H1 (cell line): ENCODE measurements around the gene BCAP31. TPM values are rescaled to one million over a fixed set of nuclear protein-coding genes. Genes with fewer than 3 reads are reported as not detected.

ENCODE experiments used
- CTCF ChIA-PET: fragments of 300-600 bp; sonication (Branson Sonifier 250); formaldehyde crosslinking; loops from one replicate; lab custom pipeline; 2021; ENCODE audit not compliant: partially characterized antibody; lab: Charles Lee
- POLR2A ChIA-PET: fragments of 300-600 bp; sonication (Branson Sonifier 250); formaldehyde crosslinking; loops from one replicate; lab custom pipeline; 2021; ENCODE audit warnings: inconsistent platforms; ENCODE audit not compliant: partially characterized antibody; lab: Charles Lee
- DNase-seq, 2 experiments: peaks; one replicate each; pipeline versions ENCODE4 v3.0.0 to v3.0.0-alpha.2; 2010 to 2022; ENCODE audit warnings: low spot score in 2 of 2, low read depth in 1 of 2, mixed read lengths in 1 of 2
- FAIRE-seq: peaks from 2 replicates; lab custom pipeline; 2011; peaks lifted over from hg19 to GRCh38; lab: Jason Lieb, UNC
- H2AFZ ChIP-seq: 2 replicates; pipeline ENCODE4 v1.8.1; 2012; ENCODE audit warnings: low read length, inconsistent platforms
- H2AK5ac ChIP-seq: 2 replicates; pipeline ENCODE4 v1.6.1; 2013; ENCODE audit warnings: low read depth, low read length
- H2BK120ac ChIP-seq: replicated peaks from 2 replicates; pipeline ENCODE3; 2013; ENCODE audit warnings: low read depth, low read length, inconsistent platforms
- H2BK12ac ChIP-seq: 2 replicates; pipeline ENCODE4 v1.6.1; 2013; ENCODE audit warnings: low read depth, low read length
- H2BK15ac ChIP-seq: 2 replicates; pipeline ENCODE4 v1.6.1; 2013; ENCODE audit warnings: low read length
- H2BK20ac ChIP-seq: 2 replicates; pipeline ENCODE4 v1.6.1; 2013; ENCODE audit warnings: low read length
- H2BK5ac ChIP-seq: 2 replicates; pipeline ENCODE4 v1.6.1; 2013; ENCODE audit warnings: low read depth, low read length
- H3K14ac ChIP-seq: 2 replicates; pipeline ENCODE4 v1.6.1; 2013; ENCODE audit warnings: inconsistent platforms; ENCODE audit not compliant: insufficient read length
- H3K18ac ChIP-seq: 2 replicates; pipeline ENCODE4 v1.6.1; 2013; ENCODE audit warnings: low read length; ENCODE audit errors: extremely low read depth
- H3K23ac ChIP-seq: 2 replicates; pipeline ENCODE4 v1.6.1; 2013; ENCODE audit warnings: inconsistent platforms; ENCODE audit not compliant: insufficient read length
- H3K23me2 ChIP-seq: 2 replicates; pipeline ENCODE4 v1.6.1; 2013; ENCODE audit warnings: low read depth, low read length
- H3K27ac ChIP-seq: 2 replicates; pipeline ENCODE4 v1.6.1; 2011; ENCODE audit warnings: low read depth, low read length, inconsistent platforms
- H3K27me3 ChIP-seq, 4 experiments: replicated peaks in 1 of 4; 1 replicate in 1 of 4; 2 replicates in 3 of 4; pipeline versions ENCODE4 v1.6.1 to v1.8.1; 2011 to 2013; ENCODE audit warnings: low read length in 3 of 4, mild to moderate bottlenecking in 3 of 4, inconsistent platforms in 2 of 4, mixed read lengths in 2 of 4, moderate library complexity in 1 of 4; ENCODE audit not compliant: control insufficient read depth in 3 of 4, insufficient read depth in 3 of 4; ENCODE audit errors: extremely low read depth in 1 of 4
- H3K36me3 ChIP-seq, 4 experiments: 2 replicates each; pipeline versions ENCODE4 v1.6.1 to v1.8.1; 2011 to 2013; ENCODE audit warnings: mild to moderate bottlenecking in 4 of 4, low read length in 3 of 4, moderate library complexity in 2 of 4, control low read depth in 1 of 4, inconsistent platforms in 1 of 4; ENCODE audit not compliant: insufficient read depth in 4 of 4, control insufficient read depth in 2 of 4
- H3K4ac ChIP-seq: replicated peaks from 2 replicates; pipeline ENCODE3; 2013; ENCODE audit warnings: low read length, low read depth, mixed read lengths, inconsistent platforms; ENCODE audit not compliant: insufficient read length
- H3K4me1 ChIP-seq, 4 experiments: replicated peaks in 1 of 4; 1 replicate in 1 of 4; 2 replicates in 3 of 4; pipeline versions ENCODE4 v1.6.1 to v1.8.1; 2011 to 2013; ENCODE audit warnings: low read length in 3 of 4, inconsistent platforms in 2 of 4, mixed read lengths in 1 of 4; ENCODE audit not compliant: insufficient read depth in 4 of 4, control insufficient read depth in 3 of 4
- H3K4me2 ChIP-seq, 2 experiments: 2 replicates each; pipeline versions ENCODE4 v1.6.1 to v1.8.1; 2011 to 2013; ENCODE audit warnings: low read depth in 2 of 2, low read length in 2 of 2, control low read depth in 1 of 2, inconsistent platforms in 1 of 2, mild to moderate bottlenecking in 1 of 2; ENCODE audit not compliant: insufficient read depth in 1 of 2
- H3K4me3 ChIP-seq, 4 experiments: fragments of 200-600, 300-600 bp in 1 of 4; sonication (generic), shearing (Covaris generic), sonication (Bioruptor Twin) in 1 of 4; 2 replicates each; pipeline versions ENCODE4 v1.5.1 to v1.8.1; 2011 to 2016; ENCODE audit warnings: low read length in 4 of 4, low read depth in 3 of 4, control low read depth in 2 of 4, inconsistent platforms in 2 of 4, mild to moderate bottlenecking in 2 of 4, mixed read lengths in 1 of 4, moderate library complexity in 1 of 4; ENCODE audit not compliant: insufficient read depth in 2 of 4; ENCODE audit errors: extremely low read depth in 1 of 4
- H3K56ac ChIP-seq: replicated peaks from 2 replicates; pipeline ENCODE3; 2013; ENCODE audit warnings: low read depth, mild to moderate bottlenecking, mixed read lengths, low read length, inconsistent platforms; ENCODE audit not compliant: insufficient read length
- H3K79me1 ChIP-seq: 2 replicates; pipeline ENCODE4 v1.6.1; 2013; ENCODE audit warnings: low read depth, low read length, control low read depth
- H3K79me2 ChIP-seq, 2 experiments: 2 replicates each; pipeline versions ENCODE4 v1.6.1 to v1.8.1; 2012 to 2013; ENCODE audit warnings: low read length in 2 of 2, mild to moderate bottlenecking in 2 of 2, inconsistent platforms in 1 of 2; ENCODE audit not compliant: insufficient read depth in 2 of 2, control insufficient read depth in 1 of 2
- H3K9ac ChIP-seq, 4 experiments: replicated peaks in 1 of 4; 1 replicate in 1 of 4; 2 replicates in 3 of 4; pipeline versions ENCODE4 v1.6.1 to v1.8.1; 2011 to 2013; ENCODE audit warnings: low read depth in 3 of 4, low read length in 3 of 4, control low read depth in 2 of 4, mild to moderate bottlenecking in 2 of 4, moderate library complexity in 2 of 4, inconsistent platforms in 1 of 4; ENCODE audit errors: extremely low read depth in 1 of 4
- H3K9me3 ChIP-seq, 2 experiments: 2 replicates each; pipeline versions ENCODE4 v1.6.1 to v1.8.1; 2012 to 2013; ENCODE audit warnings: mild to moderate bottlenecking in 2 of 2, moderate library complexity in 2 of 2, control low read depth in 1 of 2, inconsistent platforms in 1 of 2, low read depth in 1 of 2, low read length in 1 of 2, mixed read lengths in 1 of 2; ENCODE audit not compliant: insufficient read depth in 2 of 2
- H4K20me1 ChIP-seq, 2 experiments: replicated peaks in 1 of 2; 2 replicates each; pipeline versions ENCODE3 to v1.8.1; 2011 to 2013; ENCODE audit warnings: inconsistent platforms in 2 of 2, low read length in 2 of 2, mild to moderate bottlenecking in 1 of 2; ENCODE audit not compliant: insufficient read depth in 2 of 2, control insufficient read depth in 1 of 2
- H4K5ac ChIP-seq: 2 replicates; pipeline ENCODE4 v1.6.1; 2013; ENCODE audit warnings: low read length, low read depth, mixed read lengths, inconsistent platforms; ENCODE audit not compliant: insufficient read length
- H4K8ac ChIP-seq: 2 replicates; pipeline ENCODE4 v1.8.0; 2013; ENCODE audit warnings: mild to moderate bottlenecking, moderate library complexity, low read length, inconsistent platforms; ENCODE audit not compliant: insufficient read depth; ENCODE audit errors: extremely low read depth
- H4K91ac ChIP-seq: replicated peaks from 2 replicates; pipeline ENCODE3; 2013; ENCODE audit warnings: low read length, mixed read lengths, inconsistent platforms; ENCODE audit not compliant: insufficient read length
- CTCF ChIP-seq, 3 experiments: IDR thresholded peaks; 1 replicate in 2 of 3; 2 replicates in 1 of 3; pipeline versions ENCODE4 v1.5.1 to v1.6.1; 2011; ENCODE audit warnings: low read length in 3 of 3, mild to moderate bottlenecking in 3 of 3, inconsistent platforms in 2 of 3, low read depth in 1 of 3, moderate library complexity in 1 of 3; ENCODE audit not compliant: insufficient read depth in 1 of 3; ENCODE audit errors: control extremely low read depth in 1 of 3
- E2F6 ChIP-seq: IDR thresholded peaks from 2 replicates; pipeline ENCODE4 v1.6.1; 2012; ENCODE audit warnings: inconsistent platforms
- MAX ChIP-seq: IDR thresholded peaks from 2 replicates; pipeline ENCODE4 v1.6.1; 2012; ENCODE audit warnings: inconsistent platforms
- RAD21 ChIP-seq, 2 experiments: IDR thresholded peaks in 1 of 2; conservative IDR thresholded peaks in 1 of 2; 2 replicates each; pipeline ENCODE4 v1.6.1; 2011; ENCODE audit warnings: low read depth in 2 of 2, low read length in 2 of 2, improper control_type of control experiment in 1 of 2, inconsistent platforms in 1 of 2, mild to moderate bottlenecking in 1 of 2, moderate library complexity in 1 of 2
- SRF ChIP-seq: IDR thresholded peaks from 2 replicates; pipeline ENCODE4 v1.6.1; 2011; ENCODE audit warnings: mild to moderate bottlenecking, low read depth, low read length, moderate library complexity
- WGBS, 2 experiments: shearing (Covaris generic) in 1 of 2; methylation state at CpG; one replicate each; pipeline versions ENCODE4 v1.1.6 to v1.1.7; 2013 to 2015; ENCODE audit warnings: low lambda C conversion rate in 2 of 2, mixed read lengths in 2 of 2, inconsistent platforms in 1 of 2, low coverage in 1 of 2, missing lambda C conversion rate in 1 of 2; ENCODE audit not compliant: insufficient replicate concordance in 2 of 2, insufficient coverage in 1 of 2, insufficient read length in 1 of 2; ENCODE audit errors: extremely low coverage in 1 of 2, missing lambda C conversion rate in 1 of 2; 5-methylcytosine and 5-hydroxymethylcytosine counted together
- polyA plus RNA-seq, 7 experiments: library from polyadenylated mRNA; depleted of rRNA in 3 of 7; stranded (reverse) in 5 of 7; unstranded in 2 of 7; fragments of >200 nt in 5 of 7; fragments of 200-250 nt in 2 of 7; gene quantifications; 1 replicate in 5 of 7; 2 replicates in 1 of 7; 4 replicates in 1 of 7; pipeline versions ENCODE4 v1.2.1 to v1.2.3, GENCODE V29; 2011 to 2013; ENCODE audit warnings: missing spikeins in 2 of 7, mixed read lengths in 2 of 7
- total RNA-seq: library from RNA; stranded (reverse); fragmentation: NEBNext Ultra II Directional; extraction: Animal tissue kit (Norgen Biotek cat#: 25700); gene quantifications from 2 replicates; pipeline ENCODE4 v1.2.1, GENCODE V29; 2021

Gene BCAP31
- total and polyA plus RNA-seq, 2 of the 8 experiments (the other 6 are each of a cell fraction or from before 2014, with no cell fraction given), result 136 to 159 TPM

GRCh38 chrX:153723351-153724251, 586 bp downstream of the BCAP31 start:
- no peak overlapping the region for H3K4ac ChIP-seq
- H2BK120ac ChIP-seq, result no peak overlapping the region
- TF ChIP-seq SRF (no peak), RAD21 (IDR thresholded peaks at IDR 0.05 in 1 of 2, conservative IDR thresholded peaks at IDR 0.05 in 1 of 2; ENCODE audit: low read depth in 2 of 2, low read length in 2 of 2) (0 out of 4 replicates have a peak, but pooled peaks of 1 of the 2 experiments have one; percentile 10), E2F6 (peak; percentile 11; the same call in 1 of the 2 replicates), CTCF (IDR thresholded peaks at IDR 0.05; ENCODE audit: control extremely low read depth in 1 of 3, insufficient read depth in 1 of 3, low read depth in 1 of 3, low read length in 3 of 3) (peak in 2 of 3 experiments; percentile 43 to 58; a peak in 3 of 4 replicates), MAX (0 out of 2 replicates have a peak, but pooled peaks have one; percentile 48)

More at GRCh38 chrX:153723351-153724251, 586 bp downstream of the BCAP31 start:
- ChIA-PET CTCF (interaction anchor here (0.7 to 1.9 kb wide), 2 partner anchors 14 to 19 kb away, joined by 3 to 10 read pairs; no protein-coding TSS in a partner anchor), POLR2A (interaction anchor here (0.8 to 1.4 kb wide), 3 partner anchors 37 to 205 kb away, joined by 3 read pairs; no protein-coding TSS in a partner anchor)
- H3K4me3 ChIP-seq, result peak overlapping the region; percentile 45 to 88 (median 66)
- H3K4me2 ChIP-seq, result peak overlapping the region; percentile 66 to 92
- peak in 1 of 2 experiments; percentile 63 for DNase-seq
- no peak overlapping the region for H3K18ac ChIP-seq
- H4K8ac ChIP-seq, result no peak overlapping the region
- H3K56ac ChIP-seq, result peak overlapping the region; percentile 39
- H3K4me1 ChIP-seq, result peaks cover 0 to 24% (median 13%) of the 10 kb centered on the region in 4 experiments; a peak in 6 of 7 replicates
- H3K9me3 ChIP-seq, result no peaks in the 10 kb centered on the region
- 0 out of 2 replicates have a peak overlapping the region, but pooled peaks have one; percentile 24 for H2AK5ac ChIP-seq
- H4K20me1 ChIP-seq, result peaks cover 4 to 19% of the 10 kb centered on the region in 2 experiments
- peak overlapping the region in 3 of 4 experiments; percentile 34 to 65 (median 55); a peak in 4 of 7 replicates for H3K9ac ChIP-seq
- no peak overlapping the region for H3K23ac ChIP-seq
- no peak overlapping the region for H2BK15ac ChIP-seq
- no peak overlapping the region for H2AFZ ChIP-seq
- no peak overlapping the region for H3K14ac ChIP-seq
- no peak overlapping the region for H2BK12ac ChIP-seq
- H2BK20ac ChIP-seq, result no peak overlapping the region
- 2% methylated on average over 16 of the region's 78 CpGs; no CpG with 5 or more reads in 1 of the 2 experiments for WGBS, 2 experiments
- peaks cover 0 to 20% of the 10 kb centered on the region in 2 experiments; a peak in 2 of 4 replicates for H3K79me2 ChIP-seq
- H4K5ac ChIP-seq, result no peak overlapping the region
- H3K36me3 ChIP-seq, result peaks cover 3 to 24% (median 19%) of the 10 kb centered on the region in 4 experiments; a peak in 7 of 8 replicates
- H2BK5ac ChIP-seq, result peak overlapping the region; percentile 44; the same call in 1 of the 2 replicates
- H3K23me2 ChIP-seq, result peaks cover 5% of the 10 kb centered on the region; the same call in 1 of the 2 replicates
- no peak overlapping the region for H4K91ac ChIP-seq
- no peak for FAIRE-seq
- no peak overlapping the region; the same call in 1 of the 2 replicates for H3K27ac ChIP-seq
- H3K79me1 ChIP-seq, result peaks cover 3% of the 10 kb centered on the region; the same call in 1 of the 2 replicates
- no peaks in the 10 kb centered on the region for H3K27me3 ChIP-seq
